ENCODE data around the gene CDAN1. TPM values are rescaled to one million over a fixed set of nuclear protein-coding genes. Genes with fewer than 3 reads are reported as not detected.

CDAN1 gene
- total RNA-seq, 6 experiments from 2014 or later: 12.4 to 17.7 (median 16.0) TPM

GRCh38 chr15:42724276-42724675, 12.7 kb downstream of the CDAN1 start:
- no peaks in the 10 kb centered on the region for H3K9me3 Mint-ChIP-seq
- TF ChIP-seq CTCF (IDR thresholded peaks at IDR 0.05): no peak
- no peaks in the 10 kb centered on the region; the same call in 1 of the 2 replicates for H3K27me3 Mint-ChIP-seq (ENCODE audit: insufficient read depth)
- no peak overlapping the region for H3K27ac Mint-ChIP-seq
- peaks cover 21% of the 10 kb centered on the region; the same call in 1 of the 2 replicates for H3K36me3 Mint-ChIP-seq (ENCODE audit: low read depth)
- DNase-seq: no peak
- peaks cover 8% of the 10 kb centered on the region for H3K4me1 Mint-ChIP-seq (ENCODE audit: low read depth)
- H3K4me3 Mint-ChIP-seq: no peak overlapping the region

- H3K27ac Mint-ChIP-seq: no peak overlapping the region
- DNase-seq: no peak
- peaks cover 4% of the 10 kb centered on the region; the same call in 1 of the 2 replicates for H3K27me3 Mint-ChIP-seq (ENCODE audit: insufficient read depth)
- no peak overlapping the region for H3K4me3 Mint-ChIP-seq
- H3K4me1 Mint-ChIP-seq (ENCODE audit: low read depth): peaks cover 12% of the 10 kb centered on the region
- peak; percentile 45 for TF ChIP-seq CTCF (IDR thresholded peaks at IDR 0.05)
- H3K9me3 Mint-ChIP-seq: no peaks in the 10 kb centered on the region
- peaks cover 21% of the 10 kb centered on the region; the same call in 1 of the 2 replicates for H3K36me3 Mint-ChIP-seq (ENCODE audit: low read depth)
Observed at GRCh38 chr15:42723068-42723467, 13.9 kb downstream of the CDAN1 start.

- Mint-ChIP-seq H3K9me3 (no peaks in the 10 kb centered on the region), H3K27me3 (ENCODE audit: insufficient read depth) (peaks cover 4% of the 10 kb centered on the region; the same call in 1 of the 2 replicates), H3K36me3 (ENCODE audit: low read depth) (peaks cover 20% of the 10 kb centered on the region; the same call in 1 of the 2 replicates), H3K4me3 (no peak overlapping the region), H3K27ac (no peak overlapping the region), H3K4me1 (ENCODE audit: low read depth) (peaks cover 13% of the 10 kb centered on the region)
- DNase-seq: no peak
- no peak for TF ChIP-seq CTCF (IDR thresholded peaks at IDR 0.05)
Observed at GRCh38 chr15:42721916-42722315, 15.0 kb downstream of the CDAN1 start.

GRCh38 chr15:42721016-42721415, 15.9 kb downstream of the CDAN1 start:
- H3K27ac Mint-ChIP-seq: no peak overlapping the region
- H3K27me3 Mint-ChIP-seq (ENCODE audit: insufficient read depth): peaks cover 4% of the 10 kb centered on the region; the same call in 1 of the 2 replicates
- no peak for TF ChIP-seq CTCF (IDR thresholded peaks at IDR 0.05)
- H3K4me1 Mint-ChIP-seq (ENCODE audit: low read depth): peaks cover 21% of the 10 kb centered on the region
- no peak overlapping the region for H3K4me3 Mint-ChIP-seq
- peaks cover 18% of the 10 kb centered on the region; the same call in 1 of the 2 replicates for H3K36me3 Mint-ChIP-seq (ENCODE audit: low read depth)
- H3K9me3 Mint-ChIP-seq: no peaks in the 10 kb centered on the region
- no peak for DNase-seq

GRCh38 chr15:42720071-42720470, 16.9 kb downstream of the CDAN1 start:
- DNase-seq: no peak
- H3K36me3 Mint-ChIP-seq (ENCODE audit: low read depth): peaks cover 11% of the 10 kb centered on the region; the same call in 1 of the 2 replicates
- H3K27ac Mint-ChIP-seq: no peak overlapping the region
- peaks cover 15% of the 10 kb centered on the region for H3K4me1 Mint-ChIP-seq (ENCODE audit: low read depth)
- H3K27me3 Mint-ChIP-seq (ENCODE audit: insufficient read depth): peaks cover 4% of the 10 kb centered on the region; the same call in 1 of the 2 replicates
- H3K9me3 Mint-ChIP-seq: no peaks in the 10 kb centered on the region
- H3K4me3 Mint-ChIP-seq: no peak overlapping the region
- no peak for TF ChIP-seq CTCF (IDR thresholded peaks at IDR 0.05)

All from HFFc6 (cell line).